ENCODE results near the gene ATCAY.

Gene ATCAY

GRCh38 chr19:3969435-3970312 is 89.2 kb downstream of the ATCAY start:
- no peak overlapping the region for H3K27ac ChIP-seq (ENCODE audit: low read length)
- H3K36me3 ChIP-seq (replicated peaks; ENCODE audit: low read depth, low read length): peaks cover 27% of the 10 kb centered on the region
- H3K4me3 ChIP-seq (ENCODE audit: low read length): peak overlapping the region; percentile 90
- no peak for TF ChIP-seq CTCF (IDR thresholded peaks at IDR 0.05; ENCODE audit: low read depth, low read length)
- no peak for TF ChIP-seq EZH2phosphoT487 (IDR thresholded peaks at IDR 0.05; ENCODE audit: low read depth)
- H3K4me2 ChIP-seq (ENCODE audit: low read length): peak overlapping the region; percentile 84
- H3K79me2 ChIP-seq (ENCODE audit: low read length): peaks cover 20% of the 10 kb centered on the region
- H3K9ac ChIP-seq (ENCODE audit: low read length): peak overlapping the region; percentile 86
- H3K4me1 ChIP-seq (ENCODE audit: low read length): peaks cover 10% of the 10 kb centered on the region
- peaks cover 4% of the 10 kb centered on the region; the same call in 1 of the 2 replicates for H4K20me1 ChIP-seq (ENCODE audit: insufficient read depth, low read length)
- no peaks in the 10 kb centered on the region for H3K27me3 ChIP-seq (ENCODE audit: low read depth, low read length)
- H2AFZ ChIP-seq (ENCODE audit: low read depth, low read length): no peak overlapping the region
- H3K9me3 ChIP-seq (ENCODE audit: insufficient read depth, low read length): no peaks in the 10 kb centered on the region

GRCh38 chr19:3970313-3970807 is 89.9 kb downstream of the ATCAY start:
- TF ChIP-seq EZH2phosphoT487 (IDR thresholded peaks at IDR 0.05; ENCODE audit: low read depth) (no peak), CTCF (IDR thresholded peaks at IDR 0.05; ENCODE audit: low read depth, low read length) (no peak)
- H3K4me3 ChIP-seq (ENCODE audit: low read length): peak overlapping the region; percentile 90
- peaks cover 28% of the 10 kb centered on the region for H3K36me3 ChIP-seq (replicated peaks; ENCODE audit: low read depth, low read length)
- H3K4me2 ChIP-seq (ENCODE audit: low read length): peak overlapping the region; percentile 84
- no peaks in the 10 kb centered on the region for H3K9me3 ChIP-seq (ENCODE audit: insufficient read depth, low read length)
- H3K9ac ChIP-seq (ENCODE audit: low read length): peak overlapping the region; percentile 86
- H3K27ac ChIP-seq (ENCODE audit: low read length): 0 out of 2 replicates have a peak overlapping the region, but pooled peaks have one; percentile 24
- peaks cover 10% of the 10 kb centered on the region for H3K4me1 ChIP-seq (ENCODE audit: low read length)
- H2AFZ ChIP-seq (ENCODE audit: low read depth, low read length): peak overlapping the region; percentile 52; the same call in 1 of the 2 replicates
- H4K20me1 ChIP-seq (ENCODE audit: insufficient read depth, low read length): peaks cover 9% of the 10 kb centered on the region
- H3K79me2 ChIP-seq (ENCODE audit: low read length): peaks cover 20% of the 10 kb centered on the region
- H3K27me3 ChIP-seq (ENCODE audit: low read depth, low read length): no peaks in the 10 kb centered on the region

- Histone ChIP-seq H3K9ac (ENCODE audit: low read length) (peak within 1 kb of the TSS; percentile 86), H3K79me2 (ENCODE audit: low read length) (peaks cover 22% of the 10 kb centered on the region), H3K27me3 (ENCODE audit: low read depth, low read length) (no peaks in the 10 kb centered on the region), H3K4me2 (ENCODE audit: low read length) (peak within 1 kb of the TSS; percentile 84), H2AFZ (ENCODE audit: low read depth, low read length) (peak within 1 kb of the TSS; percentile 52; the same call in 1 of the 2 replicates), H3K9me3 (ENCODE audit: insufficient read depth, low read length) (no peaks in the 10 kb centered on the region), H3K4me3 (ENCODE audit: low read length) (peak within 1 kb of the TSS; percentile 90), H3K36me3 (replicated peaks; ENCODE audit: low read depth, low read length) (peaks cover 29% of the 10 kb centered on the region), H4K20me1 (ENCODE audit: insufficient read depth, low read length) (peaks cover 15% of the 10 kb centered on the region), H3K4me1 (ENCODE audit: low read length) (peaks cover 10% of the 10 kb centered on the region), H3K27ac (ENCODE audit: low read length) (peak within 1 kb of the TSS; percentile 73)
- TF ChIP-seq EZH2phosphoT487 (IDR thresholded peaks at IDR 0.05; ENCODE audit: low read depth): no peak
- no peak for TF ChIP-seq CTCF (IDR thresholded peaks at IDR 0.05; ENCODE audit: low read depth, low read length)
Observed at GRCh38 chr19:3970808-3971598, 90.5 kb downstream of the ATCAY start, which contains the start of gene DAPK3. Gene DAPK3, minus strand, starts transcription at chr19:3971099. Its CDS starts 1,364 bp downstream, at chr19:3969735.

Data from OCI-LY3 (cell line).